Activated T-cell treated with anti-CD3 and anti-CD28 coated beads, Interleukin-2, amount 50 U/mL, for 48 hours (primary cell): ENCODE data around the gene EIF3K.

Source experiments
- DNase-seq, 2 experiments: peaks; one replicate each; pipeline ENCODE4 v3.0.0-alpha.2; 2020

EIF3K gene

DNA sequence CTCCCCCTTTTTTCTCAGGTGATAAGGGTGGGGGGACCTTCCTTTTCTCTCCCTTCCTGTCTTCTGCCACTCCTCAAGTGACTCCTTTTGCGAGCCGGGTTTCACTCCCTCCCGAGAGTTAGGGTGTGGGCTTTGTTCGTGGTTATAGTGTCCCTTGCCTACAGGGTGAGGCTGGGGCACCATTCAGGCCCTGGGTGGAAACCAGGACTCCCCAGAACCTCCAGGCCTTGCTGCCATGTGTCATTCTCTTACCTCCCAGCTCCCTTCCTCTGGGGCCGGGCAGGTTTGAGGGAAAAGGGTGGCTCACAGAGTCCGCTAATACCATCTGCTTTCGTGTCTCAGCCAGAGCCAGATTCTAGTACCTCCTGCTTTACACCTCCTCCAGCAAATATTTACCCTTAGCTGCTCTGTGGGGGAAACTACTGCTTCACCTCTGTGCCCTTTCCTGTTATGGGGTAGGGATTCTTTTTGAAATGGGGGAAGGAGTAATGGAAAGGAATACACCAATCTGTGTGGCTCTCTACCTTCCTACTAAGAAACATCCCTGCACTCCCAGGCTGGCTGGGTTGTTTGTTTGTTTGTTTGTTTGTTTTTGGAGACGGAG, 31.3 kb downstream of the EIF3K start:
- peak in 1 of 2 experiments; percentile 28 for DNase-seq

DNA sequence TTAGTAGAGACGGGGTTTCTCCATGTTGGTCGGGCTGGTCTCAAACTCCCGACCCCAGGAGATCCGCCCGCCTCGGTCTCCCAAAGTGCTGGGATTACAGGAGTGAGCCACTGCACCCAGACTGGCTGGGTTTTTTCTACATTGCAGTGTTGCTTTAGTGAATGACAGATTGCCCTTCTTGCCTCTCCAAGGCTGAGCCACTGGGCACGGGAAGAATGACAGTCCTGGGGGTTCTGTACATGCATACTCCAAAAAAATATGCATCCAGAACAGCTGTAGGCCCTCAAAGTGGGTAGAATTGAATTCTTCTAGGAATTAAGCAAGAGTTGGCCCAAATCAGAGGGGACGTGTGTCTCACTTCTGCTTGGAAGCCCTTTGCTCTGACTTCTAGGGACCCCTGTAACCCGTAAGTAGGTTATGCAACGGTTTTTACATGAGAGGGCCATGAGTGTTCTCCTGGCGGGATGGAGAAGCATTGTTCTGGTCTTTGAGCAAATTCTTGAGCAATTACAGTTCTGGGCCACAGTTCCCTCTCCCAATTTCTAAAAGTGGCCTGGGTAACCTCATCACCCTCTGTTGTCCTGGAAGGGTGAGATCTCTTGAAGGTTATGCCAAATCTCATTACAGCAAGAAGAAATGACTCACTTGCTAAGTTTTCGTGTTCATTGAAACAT, 32.1 kb downstream of the EIF3K start:
- DNase-seq: no peak

GRCh38 chr19:38653028-38653571, 34.1 kb downstream of the EIF3K start:
- no peak for DNase-seq

DNA sequence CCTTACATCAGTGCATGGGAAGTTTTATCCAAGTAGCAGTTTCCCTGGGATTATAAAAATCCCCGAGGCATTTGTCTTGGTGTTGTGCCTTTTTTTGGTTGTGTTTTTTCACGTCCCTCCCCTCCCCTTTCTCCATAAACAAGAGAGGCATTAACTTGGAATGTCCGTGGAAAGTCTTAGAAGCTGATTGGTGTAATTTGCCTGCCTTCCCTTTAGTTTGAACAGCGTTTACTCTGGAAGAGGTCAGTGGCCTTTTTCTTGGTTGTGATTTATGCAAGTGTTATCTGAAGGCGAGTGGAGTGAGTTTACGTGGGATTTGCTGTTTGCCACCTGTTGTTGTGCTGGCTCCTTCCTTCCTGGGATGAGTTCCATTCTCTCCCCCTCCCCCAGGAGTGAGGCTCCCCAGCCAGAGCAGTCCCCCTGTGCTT, 35.7 kb downstream of the EIF3K start:
- DNase-seq: no peak

GRCh38 chr19:38655148-38655824, 36.3 kb downstream of the EIF3K start:
- peak; percentile 60 to 71 for DNase-seq

DNA sequence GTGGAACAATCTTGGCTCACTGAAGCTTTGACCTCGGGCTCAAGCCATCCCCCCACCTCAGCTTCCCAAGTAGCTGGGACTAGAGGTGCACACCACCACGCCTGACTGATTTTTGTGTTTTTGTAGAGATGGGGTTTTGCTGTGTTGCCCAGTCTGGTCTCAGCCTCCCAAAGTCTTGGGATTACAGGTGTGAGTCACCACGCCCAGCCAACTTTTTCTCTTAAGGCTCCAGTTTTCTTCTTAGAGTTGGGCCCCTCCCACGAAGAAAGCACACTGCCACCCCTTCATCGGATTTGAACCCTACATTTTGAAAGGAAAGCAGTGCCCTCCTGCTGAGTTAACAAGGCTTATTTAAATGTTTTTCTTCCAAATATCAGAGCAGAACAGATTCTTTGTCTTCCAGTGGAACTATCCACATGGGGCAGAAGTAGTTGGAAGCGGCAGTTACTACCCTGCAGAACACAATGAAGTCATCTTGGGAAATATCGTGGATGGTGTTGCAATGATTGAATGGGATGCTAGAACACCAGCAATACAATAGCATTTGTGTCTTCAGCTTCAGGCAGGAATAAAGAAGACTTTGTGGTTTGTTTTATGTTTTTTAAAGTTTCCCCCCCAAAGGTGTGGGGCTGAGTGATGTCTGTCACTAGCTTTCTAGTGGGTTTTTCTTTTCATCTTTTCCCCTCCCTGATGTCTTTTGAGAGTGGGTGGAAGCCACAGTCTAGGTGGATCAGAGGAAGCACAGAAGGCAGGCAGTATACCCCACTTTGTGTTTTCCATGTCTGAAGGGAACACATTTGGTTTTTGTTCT, 37.4 kb downstream of the EIF3K start:
- peak; percentile 39 to 45 for DNase-seq

- DNase-seq: peak; percentile 39 to 46
These were observed 38.7 kb downstream of the EIF3K start for GRCh38 chr19:38657633-38658222.

- no peak for DNase-seq
These were observed 39.7 kb downstream of the EIF3K start for GRCh38 chr19:38658462-38659306.

DNA sequence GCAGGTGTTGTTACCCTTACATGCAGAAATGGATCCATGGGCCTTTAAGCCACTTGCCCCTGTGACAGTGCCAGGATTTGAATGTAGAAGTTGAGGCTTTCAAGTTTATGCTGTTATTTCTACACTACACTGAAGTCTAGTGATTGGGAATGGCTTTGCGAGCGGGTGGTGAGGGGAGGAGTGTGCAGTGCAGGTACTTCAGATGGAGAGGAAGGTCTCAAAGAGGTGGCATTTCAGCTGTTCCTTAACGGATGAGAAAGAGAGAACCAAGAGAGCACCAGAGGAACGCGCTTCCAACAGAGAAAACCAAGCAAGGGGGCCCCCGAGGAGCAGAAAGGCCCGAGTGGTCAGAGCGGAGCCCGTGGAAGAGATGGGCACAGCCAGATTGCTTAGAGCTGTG, 41.7 kb downstream of the EIF3K start:
- no peak for DNase-seq

DNA sequence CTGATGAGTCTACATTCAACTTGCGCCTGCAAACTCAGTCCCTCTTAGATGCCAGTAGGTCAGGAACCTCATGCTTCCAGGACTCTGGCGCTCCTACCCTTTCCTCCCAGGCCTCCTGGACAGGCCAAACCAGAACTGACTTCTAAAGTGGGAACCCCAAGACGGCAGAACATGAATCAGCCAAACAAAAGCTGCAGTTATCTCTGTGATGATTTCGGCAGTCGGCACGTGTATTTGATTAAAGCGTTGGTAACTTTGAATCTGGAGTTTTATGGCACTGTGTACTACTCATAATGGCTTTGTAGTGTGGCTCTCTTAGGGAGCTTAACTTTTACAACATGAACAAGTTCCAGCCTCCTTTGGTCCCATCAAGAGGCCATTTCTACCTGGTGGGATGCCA, 42.1 kb downstream of the EIF3K start:
- no peak for DNase-seq

GRCh38 chr19:38661996-38662395, 43.0 kb downstream of the EIF3K start:
- DNase-seq: no peak

DNA sequence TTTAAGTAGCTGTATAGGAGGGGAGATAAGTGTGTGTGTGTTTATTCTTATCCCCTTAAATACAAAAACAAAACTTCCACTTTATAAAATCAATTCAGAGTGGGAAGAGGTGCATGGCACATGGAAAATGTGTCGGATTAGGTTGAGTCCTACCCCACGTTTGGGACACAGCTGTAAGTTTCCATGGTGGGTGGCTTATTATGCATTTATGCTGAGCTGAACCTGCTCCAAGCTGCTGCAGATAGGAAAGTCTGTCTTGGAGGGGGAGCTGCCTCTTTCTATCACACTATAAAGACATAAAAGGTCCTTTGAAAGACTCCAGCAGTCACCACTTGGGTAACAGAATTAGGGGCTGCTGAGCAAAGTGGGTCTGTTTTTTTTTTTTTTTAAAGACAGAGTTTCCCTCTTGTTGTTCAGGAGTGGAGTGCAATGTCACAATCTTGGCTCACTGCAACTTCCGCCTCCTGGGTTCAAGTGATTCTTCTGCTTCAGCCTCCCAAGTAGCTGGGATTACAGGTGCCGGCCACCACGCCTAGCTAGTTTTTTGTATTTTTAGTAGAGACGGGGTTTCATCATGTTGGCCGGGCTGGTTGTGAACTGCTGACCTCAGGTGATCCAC, 43.7 kb downstream of the EIF3K start:
- DNase-seq: no peak

- no peak for DNase-seq
These were observed 44.2 kb downstream of the EIF3K start for GRCh38 chr19:38663156-38663651.

GRCh38 chr19:38663957-38664502, 45.0 kb downstream of the EIF3K start:
- no peak for DNase-seq

- DNase-seq: no peak
These were observed 45.7 kb downstream of the EIF3K start for GRCh38 chr19:38664503-38665211.

GRCh38 chr19:38665219-38665931, 46.4 kb downstream of the EIF3K start:
- DNase-seq: no peak

DNA sequence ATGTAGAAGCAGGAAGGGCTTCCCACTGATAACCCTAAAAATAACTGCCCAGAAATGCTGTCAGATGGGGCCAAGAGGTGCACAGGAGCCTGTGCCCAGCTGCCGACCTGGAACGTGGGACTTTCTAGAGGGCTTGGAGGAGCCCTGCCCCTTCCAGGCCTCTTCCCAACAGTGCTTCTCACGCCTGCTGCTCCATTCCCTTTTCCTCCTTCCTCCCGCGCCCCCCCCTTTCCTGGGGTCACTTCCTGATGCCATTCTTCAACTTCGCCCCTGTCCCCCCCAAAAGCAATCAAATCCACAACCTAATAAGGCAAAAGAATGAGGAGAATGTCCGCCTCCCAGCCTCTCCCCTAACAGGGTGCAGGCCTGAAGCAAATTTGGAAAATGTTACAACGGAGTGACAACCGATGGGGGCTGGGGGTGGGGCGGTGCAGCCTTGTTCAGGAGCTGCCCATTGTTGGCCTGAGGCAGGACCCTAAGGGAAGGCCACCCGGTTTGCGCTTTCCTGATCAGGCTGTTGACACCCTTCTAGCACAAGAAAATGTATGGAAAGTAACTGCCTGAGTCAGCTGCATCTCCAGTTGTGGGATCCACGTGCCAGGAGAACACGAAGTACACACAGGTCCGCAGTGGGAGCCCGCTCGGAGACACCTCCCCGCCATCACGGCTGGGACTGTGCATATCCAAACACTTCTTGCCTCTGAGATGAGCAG, 47.1 kb downstream of the EIF3K start:
- DNase-seq: no peak

DNA sequence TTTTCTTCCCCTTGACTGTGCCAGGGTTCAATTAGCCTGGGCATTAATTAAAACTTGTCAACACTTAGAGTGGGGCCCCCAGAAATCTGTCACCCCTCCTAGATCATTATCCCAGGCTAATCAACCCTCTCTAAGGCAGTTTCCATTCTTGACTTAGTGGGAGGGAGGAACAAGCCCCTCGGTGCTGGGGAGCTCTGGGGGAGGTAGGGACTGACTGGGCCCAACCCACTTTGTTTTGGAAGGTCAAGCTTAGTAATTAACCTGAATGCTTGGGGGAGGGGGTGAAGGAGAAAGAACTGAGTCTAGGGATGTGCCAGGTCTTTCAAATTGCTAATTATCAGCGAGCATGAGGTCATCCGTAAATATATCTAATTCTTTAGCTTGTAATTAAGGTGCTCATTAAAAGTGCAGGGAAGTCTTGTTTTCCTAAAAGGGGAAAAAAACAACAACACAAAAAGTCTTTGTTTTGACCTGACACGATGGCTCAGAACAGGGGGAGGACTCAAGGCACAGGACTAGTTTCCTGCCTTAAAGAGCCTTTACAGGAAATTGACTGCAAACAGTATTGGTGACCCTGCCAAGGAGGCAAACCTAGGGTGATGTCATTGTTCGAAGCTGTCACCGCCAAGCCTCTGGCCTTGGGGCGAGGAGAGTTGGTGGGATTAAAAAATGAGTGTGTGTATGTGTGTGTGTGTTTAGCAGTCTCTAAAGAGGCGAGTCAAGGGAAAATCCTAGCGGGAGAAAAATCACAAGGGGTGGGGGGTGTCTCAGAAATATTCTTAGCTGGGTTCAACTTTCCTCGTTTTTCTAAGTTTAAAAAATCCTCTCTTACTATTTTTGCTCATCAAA, 47.9 kb downstream of the EIF3K start:
- peak; percentile 39 for DNase-seq
